Motor neuron (in vitro differentiated cells): ENCODE results near the gene ARHGAP8. TPM values are rescaled to one million over a fixed set of nuclear protein-coding genes. Genes with fewer than 3 reads are reported as not detected.
"Not testable (repeated sequence)": the region's sequence is repeated elsewhere in the genome, so short reads cannot be mapped to it uniquely, and the experiment has no call there.

Experiments used
- ATAC-seq, 8 experiments: fragments of 200-7000 bp; cut with Tn5 transposase; replicated peaks in 6 of 8; 2 replicates each; pipeline ENCODE4 v1.8.0; 2021; ENCODE audit warnings: mild to moderate bottlenecking in 8 of 8, moderate library complexity in 8 of 8
- H3K27ac ChIP-seq, 2 donors: fragments of 250-450 bp; sonication (Bioruptor Pico); 2 replicates each; pipeline ENCODE4 v1.9.0; 2021; ENCODE audit warnings: antibody characterized with exemption in 2 of 2, mild to moderate bottlenecking in 2 of 2, moderate library complexity in 1 of 2
- H3K4me1 ChIP-seq, 2 donors: fragments of 250-450 bp; sonication (Bioruptor Pico); replicated peaks in 1 of 2; 2 replicates each; pipeline ENCODE4 v1.6.1; 2021; ENCODE audit warnings: antibody characterized with exemption in 2 of 2, mild to moderate bottlenecking in 2 of 2, moderate library complexity in 1 of 2
- H3K4me3 ChIP-seq, 5 donors: fragments of 250-450 bp; sonication (Bioruptor Pico); 2 replicates each; pipeline ENCODE4 v1.9.0; 2021; ENCODE audit warnings: antibody characterized with exemption in 5 of 5, mild to moderate bottlenecking in 5 of 5, moderate library complexity in 4 of 5
- WGBS, 10 experiments: fragments of 450-650 bp; shearing (Covaris generic); methylation state at CpG; one replicate each; pipeline ENCODE4 v1.0.0; 2022; 5-methylcytosine and 5-hydroxymethylcytosine counted together
- in situ Hi-C, 9 experiments: fragments of 400-800 bp; cut with MboI; loops; one replicate each; pipeline ENCODE4 v1.15.0; 2021; ENCODE audit warnings: low sequenced_read_pairs in 9 of 9, low pct_unique_long_range_greater_than_20kb in 2 of 9; ENCODE audit not compliant: unreplicated experiment in 9 of 9
- total RNA-seq, 8 experiments: library from RNA; unstranded; fragments of 300-600 nt; gene quantifications; 2 replicates each; pipeline versions ENCODE4 v1.2.3 to v1.2.4, GENCODE V29; 2022

ARHGAP8 gene
- total RNA-seq, 8 experiments from 2014 or later, result 0.25 to 3.6 (median 1.5) TPM; not detected in 1

DNA sequence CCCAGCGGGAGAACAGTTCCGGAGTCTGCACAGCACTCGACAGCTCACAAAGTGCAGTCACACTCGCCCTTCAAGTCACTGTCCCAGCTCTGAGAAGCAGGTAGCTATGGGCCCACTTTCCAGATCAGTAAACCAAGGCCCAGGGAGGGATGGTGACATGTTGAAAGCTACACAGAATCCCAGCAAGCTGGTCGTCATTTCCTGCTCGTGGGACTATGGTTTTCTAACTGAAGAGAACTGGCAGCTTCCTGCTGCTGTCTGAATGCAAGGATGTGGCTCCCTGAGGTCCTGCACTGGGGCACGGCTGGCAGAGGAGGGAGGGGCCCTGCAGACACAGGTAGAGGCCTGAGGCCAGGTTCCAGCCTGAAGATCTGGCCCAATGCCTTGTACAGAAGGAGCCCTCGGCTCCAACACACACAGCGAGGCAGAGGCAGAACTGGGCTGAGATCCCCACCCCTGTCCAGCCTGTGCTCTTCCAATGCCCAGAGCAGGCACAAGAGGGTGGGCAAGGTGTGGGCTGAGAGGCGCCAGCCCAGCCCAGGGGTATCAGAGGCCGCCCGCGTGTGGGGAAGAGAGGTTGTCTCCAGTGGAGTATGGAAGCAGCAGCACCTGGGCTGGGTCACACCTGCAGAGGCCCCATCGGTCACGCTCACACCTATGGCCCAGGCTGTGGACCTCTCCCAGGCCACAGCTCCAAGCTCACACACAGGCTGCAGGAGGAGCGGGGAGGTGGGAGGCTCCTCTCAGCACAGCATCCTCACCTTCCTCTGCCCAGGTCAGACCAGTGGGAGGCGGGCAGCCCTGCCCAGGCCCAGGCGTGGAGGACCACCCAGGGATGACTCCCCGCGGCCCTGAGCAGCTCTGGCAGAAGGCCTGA is 138.3 kb downstream of the ARHGAP8 start:
- 31 to 100% (median 93%) methylated on average over 1 to 10 of the region's 20 CpGs; no CpG with 5 or more reads in 5 of the 10 experiments for WGBS, 10 experiments
- ATAC-seq, result no peak

DNA sequence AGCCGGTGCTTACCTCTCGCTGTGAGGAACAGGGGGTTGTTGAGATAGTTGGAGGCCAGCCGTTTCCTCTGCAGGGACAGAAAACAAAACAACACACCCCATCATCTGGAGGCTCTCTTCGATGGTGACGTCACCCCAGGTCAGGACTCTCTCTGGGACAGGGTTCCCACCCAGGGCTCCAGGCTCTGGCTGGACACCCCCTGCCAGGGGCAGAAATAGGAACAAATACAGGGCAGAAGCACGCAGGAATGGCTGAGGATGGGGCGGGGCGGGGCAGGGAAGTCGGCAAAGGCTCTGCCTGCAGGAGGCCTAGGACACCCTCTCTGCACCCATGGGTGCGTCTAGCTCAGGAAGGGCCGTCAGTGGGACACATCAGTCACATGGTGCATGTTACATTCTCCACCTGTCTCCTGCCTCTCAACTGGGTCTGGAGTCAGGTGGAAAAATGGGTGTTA is 138.9 kb downstream of the ARHGAP8 start:
- 60 to 89% methylated on average over 1 to 4 of the region's 11 CpGs; no CpG with 5 or more reads in 8 of the 10 experiments for WGBS, 10 experiments
- ATAC-seq, result no peak
- in situ Hi-C loops, result no loop called here
- Histone ChIP-seq H3K27ac (no peak overlapping the region), H3K4me1 (peaks cover 6 to 13% of the 10 kb centered on the region in 2 donors), H3K4me3 (no peak overlapping the region)

More for the DNA sequence above, 138.3 kb downstream of the ARHGAP8 start:
- H3K4me1 ChIP-seq, result peaks cover 6 to 13% of the 10 kb centered on the region in 2 donors
- in situ Hi-C loops, result no loop called here
- H3K27ac ChIP-seq, result no peak overlapping the region
- H3K4me3 ChIP-seq, result no peak overlapping the region

DNA sequence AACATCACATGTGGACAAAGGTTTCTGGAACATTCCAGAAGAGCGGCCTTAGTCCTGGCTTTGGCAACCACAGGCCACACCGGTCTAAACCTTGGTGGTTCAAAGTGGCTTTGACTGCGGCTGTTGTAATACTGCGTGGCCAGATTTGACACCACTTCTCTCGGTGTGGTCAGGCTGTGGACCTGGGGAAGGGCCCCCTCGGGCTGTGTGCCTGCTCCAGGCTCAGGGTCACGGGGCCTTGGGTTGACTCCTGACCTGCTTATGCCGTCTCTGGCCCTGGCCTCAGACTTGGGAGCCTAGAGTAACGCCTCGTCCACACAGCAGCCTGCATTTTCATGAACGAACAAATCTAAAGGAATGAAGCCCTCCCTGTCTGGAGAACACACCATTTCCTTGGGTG is 139.4 kb downstream of the ARHGAP8 start:
- in situ Hi-C loops, result no loop called here
- no peak for ATAC-seq
- H3K27ac ChIP-seq, result no peak overlapping the region
- 67 to 100% (median 95%) methylated on average over 3 to 7 of the region's 11 CpGs; no CpG with 5 or more reads in 7 of the 10 experiments for WGBS, 10 experiments
- peaks cover 6 to 13% of the 10 kb centered on the region in 2 donors for H3K4me1 ChIP-seq
- H3K4me3 ChIP-seq, result no peak overlapping the region

DNA sequence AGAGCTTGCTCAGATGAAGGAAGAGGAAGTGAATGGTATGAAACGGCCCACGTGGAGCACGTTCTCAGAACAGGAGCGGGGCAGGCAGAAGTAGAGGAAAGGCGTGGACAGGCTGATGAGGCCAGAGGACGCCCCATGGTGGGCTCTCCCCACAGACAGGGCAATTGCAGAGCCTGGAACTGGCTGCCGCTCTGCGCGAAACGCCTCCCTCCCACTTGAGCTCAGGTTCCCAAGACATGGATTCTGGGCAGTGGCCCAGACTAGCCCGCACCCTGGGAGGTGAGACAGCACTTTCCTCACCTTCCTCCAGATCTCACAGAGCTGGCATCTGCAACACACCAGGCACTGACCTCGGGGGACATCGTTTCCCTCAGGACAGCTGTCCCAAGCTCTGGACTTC is 139.9 kb downstream of the ARHGAP8 start:
- WGBS, 10 experiments, result 33 to 100% (median 90%) methylated on average over 1 to 10 of the region's 13 CpGs; no CpG with 5 or more reads in 2 of the 10 experiments
- Histone ChIP-seq H3K4me1 (peaks cover 6 to 13% of the 10 kb centered on the region in 2 donors), H3K27ac (no peak overlapping the region), H3K4me3 (no peak overlapping the region)
- in situ Hi-C loops, result no loop called here
- ATAC-seq, result no peak

DNA sequence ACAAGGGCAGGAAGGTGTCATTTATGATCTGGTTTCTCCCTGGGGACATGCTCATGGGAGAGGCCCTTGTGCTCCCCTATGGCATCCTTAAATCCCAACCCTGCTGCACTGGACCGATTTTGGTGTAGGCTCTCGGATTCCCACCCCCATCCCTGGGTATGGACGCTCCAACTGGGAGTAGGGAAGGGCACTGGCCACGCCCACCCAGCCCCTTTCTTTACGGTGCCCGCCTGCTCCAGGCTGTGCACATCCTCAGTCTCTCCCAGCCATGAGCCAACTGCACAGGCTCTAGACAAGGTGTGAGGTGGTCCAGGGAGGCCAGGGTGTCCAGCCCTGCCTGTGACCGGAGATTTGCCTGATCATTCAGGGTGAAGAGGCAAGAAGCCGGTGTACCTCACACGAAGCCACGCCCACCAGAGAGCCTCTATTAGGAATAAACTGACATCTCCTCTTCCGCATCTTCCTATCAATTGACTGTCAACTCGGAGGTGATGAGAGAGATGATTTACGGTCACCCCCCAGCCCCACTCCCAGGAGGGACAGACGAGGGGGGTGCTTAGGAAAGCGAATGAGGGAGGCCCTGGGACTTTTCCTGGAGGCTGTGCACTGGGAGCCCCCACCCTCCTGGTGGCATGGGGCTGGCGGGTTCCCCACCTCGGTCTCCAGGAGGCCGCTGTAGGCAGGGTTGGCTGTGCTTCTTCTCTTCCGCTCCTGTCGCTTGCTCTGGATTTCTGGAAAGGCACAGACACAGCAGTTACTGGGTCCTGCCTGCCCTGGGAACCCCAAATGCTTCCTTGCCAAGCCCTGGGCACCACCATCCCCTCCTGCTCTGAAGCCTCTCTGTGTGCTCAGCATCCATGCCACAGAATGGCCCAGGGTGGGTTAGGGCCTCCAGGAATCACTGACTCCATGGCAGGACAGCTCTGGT is 140.7 kb downstream of the ARHGAP8 start:
- H3K27ac ChIP-seq, result no peak overlapping the region
- in situ Hi-C loops, result no loop called here
- H3K4me3 ChIP-seq, result no peak overlapping the region
- WGBS, 10 experiments, result 0 to 84% (median 84%) methylated on average over 1 to 7 of the region's 20 CpGs; no CpG with 5 or more reads in 7 of the 10 experiments
- H3K4me1 ChIP-seq, result peaks cover 6 to 12% of the 10 kb centered on the region in 2 donors
- no peak for ATAC-seq

GRCh38 chr22:44893731-44894080 is 141.3 kb downstream of the ARHGAP8 start:
- WGBS, 10 experiments, result 58 to 100% (median 97%) methylated on average over 1 to 6 of the region's 7 CpGs; no CpG with 5 or more reads in 4 of the 10 experiments
- ATAC-seq, result no peak
- Histone ChIP-seq H3K27ac (no peak overlapping the region), H3K4me3 (no peak overlapping the region), H3K4me1 (peaks cover 3 to 8% of the 10 kb centered on the region in 2 donors)
- in situ Hi-C loops, result no loop called here

DNA sequence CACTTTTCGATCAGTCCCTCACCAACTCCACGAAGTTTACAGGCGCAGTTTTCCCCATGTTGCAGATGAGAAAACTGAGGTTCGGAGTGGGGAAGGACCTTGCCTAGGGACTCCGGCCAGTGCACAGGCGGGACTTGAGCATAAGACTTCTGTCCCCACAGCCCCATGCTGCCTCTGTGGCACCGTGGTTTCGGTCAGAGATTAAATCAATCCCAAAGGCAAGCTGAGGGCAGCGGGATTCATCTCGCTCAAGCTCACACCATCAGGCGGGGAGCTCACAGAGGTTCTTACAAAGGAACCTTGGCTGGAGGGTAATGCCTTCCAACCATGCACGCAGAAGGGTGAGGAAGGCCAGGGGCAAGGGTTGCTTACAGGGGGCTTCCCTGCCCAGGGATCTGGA is 141.9 kb downstream of the ARHGAP8 start:
- no peak for ATAC-seq
- in situ Hi-C loops, result no loop called here
- no peak overlapping the region for H3K4me3 ChIP-seq
- no peak overlapping the region for H3K27ac ChIP-seq
- peaks cover 2 to 4% of the 10 kb centered on the region in 2 donors for H3K4me1 ChIP-seq
- 40 to 96% (median 91%) methylated on average over 2 to 7 of the region's 12 CpGs; no CpG with 5 or more reads in 4 of the 10 experiments for WGBS, 10 experiments

- in situ Hi-C loops, result no loop called here
- 20 to 93% (median 70%) methylated on average over 1 to 10 of the region's 14 CpGs; no CpG with 5 or more reads in 6 of the 10 experiments for WGBS, 10 experiments
- Histone ChIP-seq H3K4me3 (no peak overlapping the region), H3K4me1 (no peaks in the 10 kb centered on the region), H3K27ac (no peak overlapping the region)
- no peak for ATAC-seq
Observed at GRCh38 chr22:44894782-44895181, 142.4 kb downstream of the ARHGAP8 start.

DNA sequence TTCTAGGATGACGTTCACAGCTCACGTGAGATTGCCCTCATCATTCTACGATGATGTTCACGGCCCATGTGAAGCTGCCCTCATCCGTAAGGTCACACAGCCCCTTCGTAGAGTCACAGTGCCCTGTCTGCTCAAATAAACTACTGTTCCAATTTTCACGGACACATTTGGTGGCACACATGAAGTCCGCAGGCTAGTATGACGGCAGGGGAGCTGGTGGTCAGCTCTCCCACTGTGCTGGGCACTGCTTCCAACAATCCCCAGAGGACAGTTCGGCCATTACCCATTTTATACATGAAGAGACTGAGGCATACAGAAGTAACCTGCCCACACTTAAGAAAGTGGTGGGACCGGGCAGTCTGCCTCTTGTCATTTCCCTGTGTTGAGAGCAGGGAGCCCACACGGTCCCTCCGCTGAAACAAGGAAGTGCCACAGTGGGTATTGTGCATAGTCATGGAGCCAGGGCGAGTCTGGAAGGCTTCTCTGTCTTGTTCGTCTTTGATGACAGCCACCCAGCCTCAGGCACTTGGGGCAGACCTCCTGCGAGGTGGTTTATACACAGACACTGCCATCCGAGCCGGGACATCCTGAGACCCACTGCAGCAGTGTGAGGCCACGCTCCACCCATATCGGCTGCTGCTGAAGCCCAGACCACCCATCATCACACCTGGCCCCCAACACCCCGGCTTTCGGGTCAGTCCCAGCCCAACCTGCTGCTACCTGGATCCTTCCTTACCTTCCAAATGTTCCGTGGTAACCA is 143.1 kb downstream of the ARHGAP8 start:
- Histone ChIP-seq H3K4me3 (no peak overlapping the region), H3K4me1 (no peaks in the 10 kb centered on the region), H3K27ac (no peak overlapping the region)
- ATAC-seq, result no peak
- 28 to 97% (median 77%) methylated on average over 4 to 18 of the region's 23 CpGs; no CpG with 5 or more reads in 4 of the 10 experiments for WGBS, 10 experiments
- in situ Hi-C loops, result no loop called here

DNA sequence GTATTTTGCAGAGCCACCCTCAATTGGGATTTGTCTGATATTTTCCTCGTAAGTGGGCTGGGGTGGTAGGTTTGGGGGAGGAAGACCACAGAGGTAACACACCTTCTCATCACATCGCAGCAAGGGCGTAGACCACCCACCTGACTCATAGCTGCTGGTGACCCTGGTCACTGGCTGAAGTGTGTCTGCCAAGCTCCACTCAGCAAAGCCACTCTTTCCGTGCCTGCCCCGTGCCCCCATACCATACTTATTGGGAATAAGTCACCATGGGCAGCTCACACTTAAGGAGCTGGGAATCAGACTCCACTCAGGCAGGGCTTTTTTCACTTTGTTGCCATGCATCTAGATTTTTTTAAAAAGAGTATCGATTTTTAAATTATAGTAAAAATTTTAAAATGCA is 145.9 kb downstream of the ARHGAP8 start:
- Histone ChIP-seq H3K4me1 (no peaks in the 10 kb centered on the region), H3K27ac (no peak overlapping the region), H3K4me3 (no peak overlapping the region)
- 0 to 100% (median 94%) methylated on average over 1 to 5 of the region's 6 CpGs for WGBS, 10 experiments
- in situ Hi-C loops, result no loop called here
- ATAC-seq, result no peak

DNA sequence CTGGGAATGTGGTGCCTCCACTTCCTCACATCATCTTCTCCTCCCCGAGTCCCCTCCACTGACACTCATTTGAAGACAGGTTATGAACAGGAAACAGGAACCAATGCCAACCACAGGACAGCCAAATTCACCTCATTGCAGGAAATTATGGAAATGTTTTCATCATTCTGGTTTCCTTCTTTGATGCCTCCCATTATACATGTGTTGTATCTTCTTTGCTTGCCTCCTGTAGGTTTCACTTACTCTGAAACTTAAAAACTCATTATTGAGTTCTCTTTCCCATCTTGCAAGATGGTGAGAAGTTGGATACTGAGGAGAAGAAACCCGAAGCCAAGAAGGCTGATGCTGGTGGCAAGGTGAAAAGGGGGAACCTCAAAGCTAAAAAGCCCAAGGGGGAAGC is 148.9 kb downstream of the ARHGAP8 start:
- Histone ChIP-seq H3K27ac (no peak overlapping the region), H3K4me1 (peaks cover 0 to 2% of the 10 kb centered on the region in 2 donors), H3K4me3 (no peak overlapping the region)
- WGBS, 10 experiments, result 0 to 100% (median 80%) methylated on average over 1 to 2 of the region's 2 CpGs; no CpG with 5 or more reads in 3 of the 10 experiments
- no peak for ATAC-seq
- in situ Hi-C loops, result no loop called here

- in situ Hi-C loops, H3K4me3 ChIP-seq, ATAC-seq, H3K4me1 ChIP-seq, H3K27ac ChIP-seq: not testable (repeated sequence)
- WGBS, 10 experiments, result no CpG with 5 or more reads among the region's 2 CpGs
Observed at GRCh38 chr22:44903164-44903563, 150.8 kb downstream of the ARHGAP8 start.
